ENCODE results near the gene ANK3. TPM values are rescaled to one million over a fixed set of nuclear protein-coding genes. Genes with fewer than 3 reads are reported as not detected.

The ANK3 gene
- total RNA-seq, 1 donor from 2014 or later: 4.0 TPM

- H3K27ac Mint-ChIP-seq: no peak overlapping the region
- H3K9me3 Mint-ChIP-seq: no peaks in the 10 kb centered on the region
- ChIA-PET CTCF (interaction anchor here (1.1 to 7.0 kb wide), 3 partner anchors 111 to 549 kb away, joined by 3 to 43 read pairs (median 4); no protein-coding TSS in a partner anchor), POLR2A (no interaction called here)
- peaks cover 3% of the 10 kb centered on the region for H3K4me1 Mint-ChIP-seq
- no peak for TF ChIP-seq CTCF (IDR thresholded peaks at IDR 0.05)
- no peaks in the 10 kb centered on the region for H3K27me3 Mint-ChIP-seq
- no peaks in the 10 kb centered on the region for H3K36me3 Mint-ChIP-seq (ENCODE audit: low read depth)
- H3K4me3 Mint-ChIP-seq: no peak overlapping the region
- DNase-seq: no peak
- intact Hi-C loops (cut with micrococcal nuclease): no loop called here
- ATAC-seq (ENCODE audit: low read depth): no peak
These were observed 292.7 kb downstream of the ANK3 start for GRCh38 chr10:60096761-60097513.

GRCh38 chr10:60093317-60093716 is 296.4 kb downstream of the ANK3 start:
- H3K4me3 Mint-ChIP-seq: no peak overlapping the region
- no peak for DNase-seq
- peaks cover 3% of the 10 kb centered on the region for H3K4me1 Mint-ChIP-seq
- H3K36me3 Mint-ChIP-seq (ENCODE audit: low read depth): no peaks in the 10 kb centered on the region
- ChIA-PET CTCF (interaction anchor here (1.5 to 1.6 kb wide), 2 partner anchors 228 to 553 kb away, joined by 4 to 9 read pairs; no protein-coding TSS in a partner anchor), POLR2A (no interaction called here)
- no peak for TF ChIP-seq CTCF (IDR thresholded peaks at IDR 0.05)
- intact Hi-C loops (cut with micrococcal nuclease): no loop called here
- H3K27ac Mint-ChIP-seq: no peak overlapping the region
- H3K27me3 Mint-ChIP-seq: no peaks in the 10 kb centered on the region
- H3K9me3 Mint-ChIP-seq: no peaks in the 10 kb centered on the region
- ATAC-seq (ENCODE audit: low read depth): no peak

GRCh38 chr10:60086862-60087261 is 302.8 kb downstream of the ANK3 start:
- no peak overlapping the region for H3K4me3 Mint-ChIP-seq
- intact Hi-C loops (cut with micrococcal nuclease): no loop called here
- CTCF ChIA-PET: no interaction called here
- no peak for DNase-seq
- no peaks in the 10 kb centered on the region for H3K27me3 Mint-ChIP-seq
- TF ChIP-seq CTCF (IDR thresholded peaks at IDR 0.05): no peak
- POLR2A ChIA-PET: no interaction called here
- peaks cover 8% of the 10 kb centered on the region for H3K36me3 Mint-ChIP-seq (ENCODE audit: low read depth)
- no peaks in the 10 kb centered on the region for H3K9me3 Mint-ChIP-seq
- no peak for ATAC-seq (ENCODE audit: low read depth)
- H3K4me1 Mint-ChIP-seq: no peaks in the 10 kb centered on the region
- no peak overlapping the region for H3K27ac Mint-ChIP-seq

- peaks cover 8% of the 10 kb centered on the region for H3K36me3 Mint-ChIP-seq (ENCODE audit: low read depth)
- no peak overlapping the region for H3K4me3 Mint-ChIP-seq
- H3K27ac Mint-ChIP-seq: no peak overlapping the region
- no peaks in the 10 kb centered on the region for H3K9me3 Mint-ChIP-seq
- DNase-seq (no peak), ATAC-seq (ENCODE audit: low read depth) (no peak)
- intact Hi-C loops (cut with micrococcal nuclease): no loop called here
- no peaks in the 10 kb centered on the region for H3K4me1 Mint-ChIP-seq
- no peaks in the 10 kb centered on the region for H3K27me3 Mint-ChIP-seq
- ChIA-PET POLR2A (no interaction called here), CTCF (no interaction called here)
- no peak for TF ChIP-seq CTCF (IDR thresholded peaks at IDR 0.05)
These were observed 303.3 kb downstream of the ANK3 start for GRCh38 chr10:60086421-60086820.

GRCh38 chr10:60082744-60083344 is 306.8 kb downstream of the ANK3 start:
- DNase-seq (no peak), ATAC-seq (ENCODE audit: low read depth) (no peak)
- Mint-ChIP-seq H3K36me3 (ENCODE audit: low read depth) (peaks cover 8% of the 10 kb centered on the region), H3K27me3 (no peaks in the 10 kb centered on the region), H3K9me3 (no peaks in the 10 kb centered on the region), H3K4me1 (no peaks in the 10 kb centered on the region), H3K4me3 (no peak overlapping the region), H3K27ac (no peak overlapping the region)
- ChIA-PET POLR2A (no interaction called here), CTCF (interaction anchor here (0.7 kb wide), 1 partner anchor 30 kb away, joined by 3 read pairs; no protein-coding TSS in a partner anchor)
- intact Hi-C loops (cut with micrococcal nuclease): no loop called here
- no peak for TF ChIP-seq CTCF (IDR thresholded peaks at IDR 0.05)

Data from activated B cell treated with CpG ODN at 0.5 μM for 24 hours (primary cell).